HL-60 (cell line): Measurements from ENCODE around the gene BCL11B.

Experiments
- DNase-seq, 2 experiments: peaks; one replicate each; pipeline ENCODE4 v3.0.0-alpha.2; 2010 to 2020; ENCODE audit warnings: low read depth in 1 of 2, low spot score in 1 of 2
- H3K27ac ChIP-seq: fragments of 250-450 bp; sonication (Bioruptor Pico); replicated peaks from 2 replicates; pipeline ENCODE4 v1.5.1; 2020; ENCODE audit warnings: mild to moderate bottlenecking, moderate library complexity
- H3K27me3 ChIP-seq: fragments of 250-450 bp; sonication (Bioruptor Pico); 2 replicates; pipeline ENCODE4 v1.5.1; 2021; ENCODE audit warnings: mild to moderate bottlenecking, moderate library complexity; ENCODE audit not compliant: insufficient read depth, poor library complexity, severe bottlenecking
- H3K4me3 ChIP-seq: replicated peaks from 2 replicates; pipeline ENCODE4 v1.5.1; 2011; ENCODE audit warnings: mild to moderate bottlenecking, control low read depth, low read length; ENCODE audit not compliant: insufficient read depth
- CTCF ChIP-seq: IDR thresholded peaks from one replicate; pipeline ENCODE4 v1.5.1; 2011; ENCODE audit warnings: low read length, control low read depth, inconsistent platforms; ENCODE audit not compliant: insufficient read depth
- GABPA ChIP-seq: IDR thresholded peaks from 2 replicates; pipeline ENCODE4 v1.6.1; 2012; ENCODE audit warnings: low read depth
- POLR2AphosphoS5 ChIP-seq: IDR thresholded peaks from 2 replicates; pipeline ENCODE4 v1.6.1; 2012; ENCODE audit warnings: low read depth
- REST ChIP-seq: IDR thresholded peaks from 2 replicates; pipeline ENCODE4 v1.6.1; 2012; ENCODE audit warnings: low read depth; ENCODE audit not compliant: insufficient replicate concordance
- SPI1 ChIP-seq: IDR thresholded peaks from 2 replicates; pipeline ENCODE4 v1.6.1; 2012; ENCODE audit warnings: low read depth, mild to moderate bottlenecking, borderline replicate concordance

BCL11B gene

GRCh38 chr14:99146616-99147365, 125.2 kb downstream of the BCL11B start:
- Histone ChIP-seq H3K4me3 (no peak overlapping the region), H3K27me3 (no peaks in the 10 kb centered on the region), H3K27ac (no peak overlapping the region)
- no peak for DNase-seq
- TF ChIP-seq GABPA (no peak), CTCF (no peak), POLR2AphosphoS5 (no peak), REST (no peak), SPI1 (no peak)

GRCh38 chr14:99145307-99145706, 126.7 kb downstream of the BCL11B start:
- no peak overlapping the region for H3K4me3 ChIP-seq
- TF ChIP-seq GABPA = no peak
- no peak for TF ChIP-seq REST
- no peak for TF ChIP-seq SPI1
- no peak for TF ChIP-seq CTCF
- TF ChIP-seq POLR2AphosphoS5 = no peak
- no peak for DNase-seq
- no peak overlapping the region for H3K27ac ChIP-seq
- no peaks in the 10 kb centered on the region for H3K27me3 ChIP-seq

- no peak overlapping the region for H3K4me3 ChIP-seq
- peak; percentile 23 to 24 for DNase-seq
- no peak overlapping the region for H3K27ac ChIP-seq
- TF ChIP-seq GABPA (peak; percentile 66), REST (no peak)
- H3K27me3 ChIP-seq = no peaks in the 10 kb centered on the region
These were observed 128.2 kb downstream of the BCL11B start for GRCh38 chr14:99143793-99144192.
